HPDE6-E6E7 (cell line): ENCODE measurements around the gene GPAT3.
A peak's percentile ranks its signal among the peaks of the same experiment; 100 is the strongest.
"Not testable (repeated sequence)": the region's sequence is repeated elsewhere in the genome, so short reads cannot be mapped to it uniquely, and the experiment has no call there.

Experiments
- DNase-seq: peaks from one replicate; pipeline ENCODE4 v3.0.0; 2011; ENCODE audit warnings: missing footprints; ENCODE audit errors: extremely low spot score

The GPAT3 gene

DNA sequence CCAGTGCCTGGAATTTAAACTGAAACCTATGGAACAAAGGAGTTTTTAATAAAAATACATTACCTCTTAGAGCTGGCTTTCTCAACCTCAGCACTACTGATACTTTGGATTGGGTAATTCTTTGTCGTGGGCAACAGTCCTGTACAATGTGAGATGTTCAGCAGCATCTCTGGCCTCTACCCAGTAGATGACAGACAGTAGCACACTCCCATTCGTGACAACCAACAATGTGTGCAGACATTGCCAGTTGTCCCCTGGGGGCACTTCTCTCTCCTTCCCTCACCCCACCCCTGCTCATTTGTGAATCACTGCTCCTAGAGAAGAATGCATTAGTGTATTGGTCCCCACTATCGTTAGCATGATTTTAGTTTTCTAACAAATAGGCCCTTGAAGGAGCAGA, 16.2 kb downstream of the GPAT3 start:
- DNase-seq = no peak

DNA sequence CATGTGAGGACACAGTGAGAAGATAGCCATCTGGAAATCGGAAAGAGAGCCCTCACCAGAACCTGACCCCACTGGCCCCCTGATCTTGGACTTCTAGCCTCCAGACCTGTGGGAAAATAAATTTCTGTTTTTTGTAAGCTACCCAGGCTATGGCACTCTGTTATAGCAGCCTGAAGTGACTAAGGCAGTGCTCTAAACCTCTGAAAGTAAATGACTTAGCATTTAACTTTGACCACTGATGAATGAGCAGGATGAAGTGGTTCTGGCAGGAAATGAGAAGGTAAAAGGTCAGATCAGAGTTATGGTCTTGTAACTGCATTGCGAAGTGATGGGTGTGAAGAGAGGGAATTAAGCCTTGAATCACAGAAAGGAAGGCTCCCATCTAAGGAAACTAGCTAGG, 17.0 kb downstream of the GPAT3 start:
- DNase-seq = no peak

GRCh38 chr4:83556006-83556707, 20.2 kb downstream of the GPAT3 start:
- DNase-seq = no peak

DNA sequence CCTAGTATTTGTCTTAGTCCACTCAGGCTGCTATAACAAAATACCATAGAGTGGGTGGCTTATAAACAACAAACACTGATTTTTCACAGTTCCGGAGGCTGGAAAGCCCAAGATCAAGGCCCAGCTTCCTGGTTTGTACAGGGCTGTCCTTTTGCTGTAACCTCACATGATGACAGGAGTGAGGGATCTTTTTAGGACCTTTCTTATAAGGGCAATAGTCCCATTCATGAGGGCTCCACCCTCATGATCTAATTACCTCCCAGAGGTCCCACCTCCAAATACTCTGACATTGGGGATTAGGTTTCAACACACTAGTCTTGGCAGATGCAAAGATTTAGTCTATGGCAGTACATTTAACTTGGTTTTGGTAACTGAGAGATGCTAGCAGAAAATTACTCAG, 20.9 kb downstream of the GPAT3 start:
- DNase-seq = no peak

GRCh38 chr4:83558059-83558653, 22.2 kb downstream of the GPAT3 start:
- DNase-seq = no peak

DNA sequence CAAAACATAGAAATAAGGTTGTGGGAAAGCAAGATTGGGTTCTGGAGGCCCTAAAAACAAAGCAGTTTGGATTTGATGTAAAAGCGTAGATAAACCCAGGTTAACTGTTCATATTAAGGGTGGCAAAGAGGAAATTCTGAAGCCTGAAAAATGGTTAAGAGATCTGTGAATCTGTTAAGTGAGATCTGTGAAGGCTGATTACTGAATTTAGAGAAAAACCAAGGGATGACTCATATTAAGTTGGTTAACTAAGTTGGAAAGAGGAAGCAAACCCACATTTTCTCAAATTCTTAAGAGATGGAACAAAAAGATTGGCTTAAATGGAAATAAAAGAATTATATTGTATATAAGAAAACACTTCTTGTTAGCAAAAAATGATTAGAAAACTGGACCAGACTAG, 22.8 kb downstream of the GPAT3 start:
- no peak for DNase-seq

GRCh38 chr4:83560523-83560922, 24.6 kb downstream of the GPAT3 start:
- DNase-seq = no peak

DNA sequence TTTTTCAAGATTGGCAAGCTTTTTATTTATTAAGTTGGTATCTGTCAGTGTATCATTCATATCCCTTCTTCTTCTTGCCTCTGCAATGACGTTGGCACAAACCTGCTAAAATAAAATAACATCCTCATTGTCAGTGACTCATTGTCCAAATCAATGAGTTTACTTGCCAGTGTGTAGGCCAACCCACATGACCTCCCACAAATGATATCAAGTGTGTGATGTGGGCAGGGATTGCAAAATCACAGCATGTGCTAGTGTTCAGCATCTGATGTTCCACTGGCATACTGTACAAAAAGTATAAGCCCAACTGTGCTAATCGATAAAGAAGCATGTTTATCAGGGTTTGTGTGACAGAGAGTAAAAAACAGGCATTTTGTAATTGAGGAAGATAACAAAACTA, 25.5 kb downstream of the GPAT3 start:
- peak; percentile 58 for DNase-seq

- no peak for DNase-seq
These were observed 28.1 kb downstream of the GPAT3 start for GRCh38 chr4:83563998-83564397.

- DNase-seq = no peak
These were observed 32.2 kb downstream of the GPAT3 start for GRCh38 chr4:83568062-83568461.

DNA sequence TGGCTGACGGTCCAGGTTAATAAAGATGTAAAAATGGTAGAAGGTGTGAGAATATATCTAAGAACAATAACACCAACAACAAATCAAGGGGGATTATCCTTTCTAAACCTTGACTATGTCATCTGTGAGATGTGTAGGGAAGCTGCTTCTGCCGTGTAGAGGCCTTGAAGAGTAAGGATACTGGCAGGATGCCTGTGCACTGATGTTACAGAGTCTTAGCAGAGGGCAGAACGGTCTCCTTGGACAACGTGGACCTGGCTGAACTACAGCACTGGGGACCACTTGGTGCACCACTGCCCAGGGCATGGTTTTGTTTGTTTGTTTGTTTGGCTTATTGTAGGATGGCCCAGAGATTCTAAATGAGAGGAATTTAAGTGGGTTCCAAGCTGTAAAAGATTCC, 33.5 kb downstream of the GPAT3 start:
- DNase-seq = no peak

- DNase-seq = peak; percentile 75
These were observed 34.1 kb downstream of the GPAT3 start for GRCh38 chr4:83569987-83570386.

- DNase-seq = no peak
These were observed 36.9 kb downstream of the GPAT3 start for GRCh38 chr4:83572848-83573247.

DNA sequence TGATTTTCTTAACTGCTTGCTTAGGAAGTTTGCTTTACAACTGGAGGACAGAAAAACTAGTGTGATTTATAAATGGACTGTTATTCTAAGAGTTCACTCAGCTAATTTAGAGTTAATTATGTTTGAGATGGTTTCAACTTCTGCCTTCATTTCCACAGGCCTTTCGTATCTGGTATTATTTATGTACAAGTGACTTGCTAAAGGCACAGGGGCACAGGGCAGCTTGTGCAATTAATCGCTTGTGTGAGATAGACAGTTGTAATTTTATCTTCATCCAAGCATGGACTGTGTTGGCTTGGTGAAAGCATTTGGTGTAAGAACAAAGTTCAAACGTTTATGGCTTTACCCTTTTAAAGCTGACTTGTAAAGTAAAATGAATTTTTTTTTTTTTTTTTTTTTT, 38.3 kb downstream of the GPAT3 start:
- DNase-seq = no peak

DNA sequence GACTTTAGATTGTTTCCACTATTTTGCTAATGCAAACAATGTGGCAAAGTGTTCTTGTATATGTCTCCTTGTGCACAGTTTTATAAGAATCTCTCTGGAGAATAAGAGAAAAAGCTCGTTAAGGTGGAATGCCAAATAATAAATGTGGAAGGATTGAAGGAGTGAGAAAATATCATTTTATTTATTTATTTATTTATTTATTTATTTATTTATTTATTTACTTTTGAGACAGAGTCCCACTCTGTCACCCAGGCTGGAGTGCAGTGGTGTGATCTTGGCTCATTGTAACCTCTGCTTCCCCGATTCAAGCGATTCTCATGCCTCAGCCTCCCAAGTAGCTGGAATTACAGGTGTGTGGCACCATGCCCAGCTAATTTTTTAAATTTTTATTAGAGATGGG, 40.3 kb downstream of the GPAT3 start:
- not testable (repeated sequence) for DNase-seq

DNA sequence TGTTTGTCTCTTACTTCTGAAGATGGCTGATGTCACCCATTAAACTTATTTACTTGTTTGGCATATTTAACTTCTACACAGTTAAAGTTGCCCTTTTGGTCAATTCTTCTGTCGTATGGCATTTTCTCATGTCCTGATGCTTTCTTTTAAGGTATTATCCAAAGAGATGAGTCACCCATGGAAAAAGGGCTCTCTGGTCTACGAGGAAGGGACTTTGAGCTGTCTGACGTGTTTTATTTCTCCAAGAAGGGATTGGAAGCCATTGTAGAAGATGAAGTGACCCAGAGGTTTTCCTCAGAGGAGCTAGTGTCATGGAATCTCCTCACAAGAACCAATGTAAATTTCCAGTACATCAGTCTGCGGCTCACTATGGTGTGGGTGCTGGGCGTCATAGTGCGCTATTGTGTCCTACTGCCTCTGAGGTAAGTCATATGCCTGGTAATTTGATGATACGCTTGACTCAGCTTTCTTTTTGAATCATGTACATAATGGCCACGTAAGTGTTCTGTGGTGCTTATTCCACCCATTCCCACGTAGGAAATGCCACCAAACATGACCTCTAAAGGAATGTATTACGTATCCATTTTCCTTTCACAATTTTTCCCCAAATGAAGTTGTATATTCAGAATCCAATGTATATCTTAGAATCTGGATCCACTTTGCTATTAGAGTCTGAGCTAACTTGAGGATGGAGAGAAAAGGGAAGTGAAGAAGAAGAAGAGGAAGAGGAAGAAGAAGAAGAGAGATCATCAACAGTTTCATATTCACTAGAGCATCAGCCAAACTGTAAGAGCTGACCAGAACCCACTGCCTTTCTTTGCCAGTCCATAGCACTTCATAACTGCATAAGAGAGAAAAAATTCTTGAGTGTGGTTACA, 45.7 kb downstream of the GPAT3 start:
- no peak for DNase-seq

- DNase-seq = no peak
These were observed 46.4 kb downstream of the GPAT3 start for GRCh38 chr4:83582289-83582785.

DNA sequence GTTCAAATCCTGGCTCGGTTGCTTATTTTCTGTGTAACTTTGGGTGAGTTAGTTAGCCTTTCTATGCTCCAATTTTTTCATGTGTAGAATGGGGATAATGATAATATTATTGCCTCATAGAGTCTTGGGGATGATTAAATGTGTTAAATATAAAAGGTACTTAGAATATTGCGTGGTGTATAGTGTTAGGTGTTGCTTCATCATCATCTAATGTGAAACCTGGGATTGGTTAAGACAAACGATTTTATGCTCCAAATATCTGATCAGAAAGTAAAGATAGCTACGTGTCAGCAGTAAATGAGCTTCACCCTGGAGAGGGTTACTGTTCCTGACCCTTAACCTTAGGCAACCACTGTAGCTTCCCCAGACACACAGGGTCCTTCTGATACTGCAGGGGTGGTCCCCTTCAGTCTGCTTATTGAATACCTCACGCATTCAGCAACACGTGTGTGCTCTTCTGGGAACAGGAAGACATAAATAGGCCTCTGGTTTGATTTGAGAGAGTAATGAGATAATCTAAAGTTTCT, 50.1 kb downstream of the GPAT3 start:
- DNase-seq = no peak

- no peak for DNase-seq
These were observed 53.4 kb downstream of the GPAT3 start for GRCh38 chr4:83589279-83589678.

DNA sequence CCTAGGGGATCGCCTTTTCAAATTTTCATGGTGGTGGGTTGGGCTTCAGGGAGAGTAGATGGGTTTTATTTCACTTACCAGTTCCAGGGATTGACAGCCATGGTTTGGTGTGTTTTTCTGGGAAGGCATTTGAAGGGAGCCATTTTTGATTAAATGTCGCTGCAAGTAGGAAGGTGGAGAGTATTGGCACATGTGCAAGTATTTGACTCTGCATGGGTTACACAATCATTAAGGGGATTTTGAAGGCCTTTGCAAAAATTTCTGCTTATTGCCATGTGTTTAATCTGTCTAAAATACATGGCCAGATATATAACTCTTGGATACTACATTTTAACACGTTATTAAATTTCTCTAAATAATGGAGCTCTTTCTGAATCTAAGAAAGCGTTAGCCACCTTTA, 55.1 kb downstream of the GPAT3 start:
- no peak for DNase-seq

GRCh38 chr4:83591730-83592129, 55.8 kb downstream of the GPAT3 start:
- DNase-seq = no peak

DNA sequence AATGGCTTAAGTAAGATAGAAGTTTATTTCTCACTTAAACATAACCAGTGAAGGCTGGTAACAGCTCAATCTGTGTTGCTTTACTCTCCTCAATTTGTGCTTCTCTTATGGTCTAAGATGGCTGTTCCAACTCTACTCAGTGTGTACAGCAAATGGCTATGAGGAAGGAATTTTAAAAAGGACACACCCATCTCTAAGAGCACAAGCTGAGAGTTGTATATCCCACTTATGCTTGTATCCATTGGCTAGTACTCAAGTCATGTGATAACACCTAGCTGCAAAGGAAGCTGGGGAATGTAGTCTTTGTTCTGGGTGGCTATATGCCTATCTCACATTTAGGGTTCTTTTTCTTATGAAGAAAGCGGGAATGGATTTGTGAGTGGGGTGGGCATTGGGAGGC, 63.3 kb downstream of the GPAT3 start:
- DNase-seq = peak; percentile 35
